Activated CD8-positive, alpha-beta memory T cell treated with anti-CD3 and anti-CD28 coated beads, Interleukin-2, amount 10 ng/mL, durations not matched to agents 7 days and 5 days (primary cell): Measurements from ENCODE around the gene PCNX3. TPM values are rescaled to one million over a fixed set of nuclear protein-coding genes. Genes with fewer than 3 reads are reported as not detected.
A peak's percentile ranks its signal among the peaks of the same experiment; 100 is the strongest.

Experiments used
- ATAC-seq: fragments of 150-1000 bp; cut with Tn5 transposase; one replicate; pipeline ENCODE4 v1.10.0; 2021; ENCODE audit warnings: moderate library complexity
- CTCF ChIA-PET: fragments of 350-600 bp; sonication (Branson Sonifier 250); formaldehyde crosslinking; loops from one replicate; lab custom pipeline; 2021; ENCODE audit warnings: antibody characterized with exemption; lab: Charles Lee
- DNase-seq: peaks from one replicate; pipeline ENCODE4 v3.0.0-alpha.2; 2020
- H3K27ac Mint-ChIP-seq: one replicate; pipeline ENCODE4 v1.8.0; 2021; ENCODE audit warnings: mild to moderate bottlenecking, mixed read lengths
- H3K27me3 Mint-ChIP-seq: one replicate; pipeline ENCODE4 v1.8.0; 2021; ENCODE audit warnings: mixed read lengths
- H3K36me3 Mint-ChIP-seq: one replicate; pipeline ENCODE4 v1.8.0; 2021; ENCODE audit warnings: mild to moderate bottlenecking, mixed read lengths
- H3K4me1 Mint-ChIP-seq: one replicate; pipeline ENCODE4 v1.8.0; 2021; ENCODE audit warnings: mixed read lengths
- H3K4me3 Mint-ChIP-seq: one replicate; pipeline ENCODE4 v1.8.0; 2021; ENCODE audit warnings: mild to moderate bottlenecking, moderate library complexity, mixed read lengths
- H3K9me3 Mint-ChIP-seq: one replicate; pipeline ENCODE4 v1.8.0; 2022; ENCODE audit warnings: low read depth, mixed read lengths
- total RNA-seq, 2 experiments: library from RNA; stranded (reverse); gene quantifications; one replicate each; pipeline ENCODE4 v1.2.3, GENCODE V29; 2021

The PCNX3 gene
- total RNA-seq, result 10 to 100 TPM; 54.9 to 57.1 TPM

DNA sequence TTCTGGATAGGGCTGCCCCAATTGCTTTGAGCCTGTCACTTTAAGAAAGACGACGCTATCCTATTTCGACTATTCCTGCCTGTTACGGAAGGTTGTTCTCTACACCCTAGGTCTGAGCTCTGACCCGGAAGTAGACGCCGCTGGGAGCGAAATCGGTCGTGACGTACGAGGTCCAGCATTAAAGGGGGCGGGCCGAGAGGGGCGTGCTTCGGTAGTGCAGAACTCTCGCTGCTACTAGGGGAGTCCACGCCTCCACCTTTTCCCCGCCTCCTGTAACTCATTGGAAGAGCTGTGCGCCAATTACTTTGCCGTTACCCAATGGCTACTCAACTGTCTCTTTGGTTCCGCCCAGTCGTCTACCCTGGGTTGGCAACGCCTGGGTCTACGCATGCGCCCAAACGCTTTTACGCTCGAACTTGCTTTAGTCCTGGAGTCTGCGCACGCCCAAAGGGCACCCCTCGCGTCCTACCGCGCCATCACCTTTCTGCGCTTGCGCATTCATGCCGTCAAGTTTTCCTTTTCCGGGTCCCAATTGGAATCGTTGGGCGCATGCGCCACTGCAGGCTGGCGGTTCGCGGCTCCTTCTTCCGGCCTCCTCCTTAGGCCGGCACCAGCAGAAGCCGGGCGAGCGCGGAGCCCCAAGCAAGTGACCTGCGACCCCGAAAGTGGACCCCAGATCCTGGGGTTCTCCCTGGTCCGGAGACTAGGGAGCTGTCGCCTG lies at the start of gene PCNX3:
PCNX3 (plus strand) TSS at position 548 of the 721 bp plus-strand sequence. CDS start 536 bp downstream, outside the sequence.
- peak; percentile 86 for ATAC-seq

DNA sequence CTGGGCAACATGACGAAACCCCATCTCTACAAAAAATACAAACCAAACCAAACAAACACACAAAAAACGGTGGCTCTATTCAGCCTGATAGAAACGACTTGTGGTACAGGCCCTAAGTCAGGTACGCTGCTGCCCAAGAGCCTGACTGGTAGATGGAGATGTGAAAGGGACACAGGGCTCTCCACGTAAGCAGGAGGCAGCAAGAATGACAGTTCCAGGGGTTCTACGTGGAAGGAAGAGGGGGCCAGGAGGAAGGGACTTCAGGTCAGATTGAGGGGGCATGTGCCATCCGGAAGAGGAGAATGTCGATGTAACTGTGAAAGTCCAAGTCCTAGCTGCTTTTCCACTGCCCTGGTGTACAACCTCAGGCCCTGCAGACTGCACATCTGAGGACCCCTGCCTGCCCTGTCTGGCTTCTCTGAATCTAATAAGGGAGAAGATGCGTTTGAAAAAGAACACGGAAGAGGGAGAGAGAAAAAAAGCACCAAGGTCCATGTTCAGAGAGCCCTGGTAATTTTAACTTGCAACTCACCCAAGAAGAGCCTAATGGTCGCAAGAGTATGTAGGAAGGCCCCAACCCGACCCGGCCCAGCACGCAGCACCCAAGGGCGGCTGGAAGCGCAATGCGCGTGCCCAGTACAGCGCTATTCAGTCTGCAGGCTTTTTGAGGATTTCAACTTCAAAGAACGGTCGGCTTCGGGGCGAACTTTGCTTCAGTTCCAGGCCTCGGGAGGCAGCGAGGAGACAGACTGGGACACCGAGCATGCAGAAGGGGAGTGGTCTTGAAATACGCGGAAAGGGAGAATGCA lies 46.2 kb upstream of the PCNX3 start:
- H3K4me1 Mint-ChIP-seq, result peaks cover 64% of the 10 kb centered on the region
- no peaks in the 10 kb centered on the region for H3K9me3 Mint-ChIP-seq
- H3K27me3 Mint-ChIP-seq, result no peaks in the 10 kb centered on the region
- DNase-seq (no peak), ATAC-seq (peak; percentile 15)
- peaks cover 11% of the 10 kb centered on the region for H3K36me3 Mint-ChIP-seq
- peak overlapping the region; percentile 100 for H3K4me3 Mint-ChIP-seq
- CTCF ChIA-PET, result interaction anchor here (1.1 to 16.3 kb wide), 5 partner anchors 10 to 69 kb away, joined by 3 to 388 read pairs (median 25); partner anchors contain the start of genes KCNK7 and LTBP3
- H3K27ac Mint-ChIP-seq, result peak overlapping the region; percentile 98

More for the DNA sequence above, at the start of gene PCNX3:
- Mint-ChIP-seq H3K27me3 (no peaks in the 10 kb centered on the region), H3K4me1 (peaks cover 44% of the 10 kb centered on the region), H3K36me3 (peaks cover 22% of the 10 kb centered on the region), H3K4me3 (peak within 1 kb of the TSS; percentile 85), H3K27ac (peak within 1 kb of the TSS; percentile 96), H3K9me3 (no peaks in the 10 kb centered on the region)
- CTCF ChIA-PET, result interaction anchor here (0.6 to 4.3 kb wide), 24 partner anchors 11 to 504 kb away, joined by 3 to 34 read pairs (median 4); partner anchors contain the start of genes EHBP1L1, FAM89B, KAT5 and MUS81
- DNase-seq, result peak; percentile 100

DNA sequence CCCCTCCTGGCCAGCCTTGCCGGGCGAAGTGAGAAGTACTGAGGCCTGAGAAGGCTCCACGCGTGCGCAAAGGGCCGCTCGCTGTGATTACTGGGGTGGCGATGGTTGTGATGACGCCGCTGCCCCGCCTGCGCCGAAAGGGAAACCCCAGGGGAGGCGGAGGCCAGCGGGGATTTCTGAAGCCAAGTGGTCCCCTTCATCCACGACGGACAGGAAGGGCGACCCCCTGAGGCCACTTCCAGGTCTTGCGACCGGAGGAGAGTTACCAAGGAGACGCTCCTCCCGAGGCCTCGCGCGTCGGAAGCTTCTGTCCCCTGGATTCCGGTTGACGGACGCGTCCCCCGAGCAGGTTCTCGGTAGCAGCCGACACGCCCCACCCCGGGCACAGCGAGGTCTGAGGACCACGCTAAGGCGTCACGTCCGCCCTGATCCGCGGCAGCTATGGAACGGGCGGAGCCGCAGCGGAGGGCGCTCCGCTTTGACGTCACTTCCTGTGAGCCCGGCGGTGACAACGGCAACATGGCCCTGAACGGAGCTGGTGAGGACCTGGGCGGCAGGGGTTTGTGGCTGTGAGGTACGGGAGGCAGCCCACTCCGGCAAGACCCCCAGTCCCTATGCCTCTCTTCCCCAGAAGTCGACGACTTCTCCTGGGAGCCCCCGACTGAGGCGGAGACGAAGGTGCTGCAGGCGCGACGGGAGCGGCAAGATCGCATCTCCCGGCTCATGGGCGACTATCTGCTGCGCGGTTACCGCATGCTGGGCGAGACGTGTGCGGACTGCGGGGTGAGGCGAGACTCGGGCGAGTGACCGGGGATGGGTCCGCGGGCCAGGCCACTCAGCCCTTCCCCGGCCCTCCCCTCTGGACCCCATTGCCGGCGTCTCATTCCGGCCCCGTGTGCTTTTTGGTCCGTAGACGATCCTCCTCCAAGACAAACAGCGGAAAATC lies 45.3 kb upstream of the PCNX3 start, which contains the start of gene ZNRD2:
ZNRD2 (plus strand) TSS at position 505 of the 946 bp plus-strand sequence; CDS start at position 520, 15 bp downstream.
- peaks cover 66% of the 10 kb centered on the region for H3K4me1 Mint-ChIP-seq
- H3K36me3 Mint-ChIP-seq, result peaks cover 11% of the 10 kb centered on the region

DNA sequence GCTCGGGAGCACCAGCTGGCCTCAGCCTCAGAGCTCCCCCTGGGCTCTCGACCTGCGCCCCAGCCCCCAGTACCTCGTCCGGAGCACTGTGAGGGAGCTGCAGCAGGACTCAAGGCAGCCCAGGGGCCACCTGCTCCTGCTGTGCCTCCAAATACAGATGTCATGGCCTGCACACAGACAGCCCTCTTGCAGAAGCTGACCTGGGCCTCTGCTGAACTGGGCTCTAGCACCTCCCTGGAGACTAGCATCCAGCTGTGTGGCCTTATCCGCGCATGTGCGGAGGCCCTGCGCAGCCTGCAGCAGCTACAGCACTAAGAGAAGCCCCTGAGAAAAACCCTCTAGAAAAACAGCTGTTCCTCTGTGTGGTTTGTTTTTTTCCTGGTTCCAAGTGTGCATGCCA lies 44.2 kb upstream of the PCNX3 start:
- Mint-ChIP-seq H3K4me1 (peaks cover 57% of the 10 kb centered on the region), H3K27ac (peak overlapping the region; percentile 98), H3K4me3 (peak overlapping the region; percentile 100), H3K36me3 (peaks cover 11% of the 10 kb centered on the region), H3K9me3 (no peaks in the 10 kb centered on the region), H3K27me3 (no peaks in the 10 kb centered on the region)
- ATAC-seq (no peak), DNase-seq (no peak)
- CTCF ChIA-PET, result interaction anchor here (0.8 to 16.3 kb wide), 7 partner anchors 12 to 93 kb away, joined by 3 to 388 read pairs (median 14); partner anchors contain the start of genes KCNK7, LTBP3 and PCNX3

More for the DNA sequence above, 45.3 kb upstream of the PCNX3 start, which contains the start of gene ZNRD2:
- ATAC-seq (peak; percentile 74), DNase-seq (peak; percentile 100)
- CTCF ChIA-PET, result interaction anchor here (0.7 to 16.3 kb wide), 7 partner anchors 10 to 68 kb away, joined by 3 to 388 read pairs (median 5); partner anchors contain the start of genes KCNK7, LTBP3, MAP3K11 and PCNX3
- Mint-ChIP-seq H3K9me3 (no peaks in the 10 kb centered on the region), H3K4me3 (peak within 1 kb of the TSS; percentile 100), H3K27me3 (no peaks in the 10 kb centered on the region), H3K27ac (peak within 1 kb of the TSS; percentile 98)

DNA sequence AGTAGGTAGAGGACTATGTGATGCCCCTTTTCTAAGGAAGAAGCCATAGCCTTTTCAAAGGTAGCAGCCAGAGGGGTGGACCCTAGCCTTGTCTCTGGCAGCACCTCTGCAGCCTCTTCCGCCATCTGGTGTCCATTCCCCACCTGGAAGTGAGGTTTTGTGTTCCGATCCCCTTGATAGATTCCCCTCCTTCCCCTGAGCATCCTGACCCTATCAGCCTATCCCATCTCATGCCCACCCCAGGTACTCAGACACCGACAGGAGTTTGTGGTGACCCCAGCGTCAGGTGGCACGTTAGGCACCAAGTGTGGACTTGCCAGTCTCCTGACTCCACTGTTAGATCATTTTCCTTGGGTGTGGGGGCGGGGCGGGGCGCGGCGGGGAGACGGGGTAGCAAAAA lies 43.6 kb upstream of the PCNX3 start:
- Mint-ChIP-seq H3K4me3 (peak overlapping the region; percentile 100), H3K27ac (peak overlapping the region; percentile 98), H3K36me3 (peaks cover 15% of the 10 kb centered on the region), H3K27me3 (no peaks in the 10 kb centered on the region), H3K4me1 (peaks cover 52% of the 10 kb centered on the region), H3K9me3 (no peaks in the 10 kb centered on the region)
- no peak for ATAC-seq
- CTCF ChIA-PET, result interaction anchor here (0.7 to 16.3 kb wide), 10 partner anchors 12 to 288 kb away, joined by 3 to 388 read pairs (median 5); partner anchors contain the start of genes KCNK7, LTBP3 and PCNX3
- DNase-seq, result no peak

DNA sequence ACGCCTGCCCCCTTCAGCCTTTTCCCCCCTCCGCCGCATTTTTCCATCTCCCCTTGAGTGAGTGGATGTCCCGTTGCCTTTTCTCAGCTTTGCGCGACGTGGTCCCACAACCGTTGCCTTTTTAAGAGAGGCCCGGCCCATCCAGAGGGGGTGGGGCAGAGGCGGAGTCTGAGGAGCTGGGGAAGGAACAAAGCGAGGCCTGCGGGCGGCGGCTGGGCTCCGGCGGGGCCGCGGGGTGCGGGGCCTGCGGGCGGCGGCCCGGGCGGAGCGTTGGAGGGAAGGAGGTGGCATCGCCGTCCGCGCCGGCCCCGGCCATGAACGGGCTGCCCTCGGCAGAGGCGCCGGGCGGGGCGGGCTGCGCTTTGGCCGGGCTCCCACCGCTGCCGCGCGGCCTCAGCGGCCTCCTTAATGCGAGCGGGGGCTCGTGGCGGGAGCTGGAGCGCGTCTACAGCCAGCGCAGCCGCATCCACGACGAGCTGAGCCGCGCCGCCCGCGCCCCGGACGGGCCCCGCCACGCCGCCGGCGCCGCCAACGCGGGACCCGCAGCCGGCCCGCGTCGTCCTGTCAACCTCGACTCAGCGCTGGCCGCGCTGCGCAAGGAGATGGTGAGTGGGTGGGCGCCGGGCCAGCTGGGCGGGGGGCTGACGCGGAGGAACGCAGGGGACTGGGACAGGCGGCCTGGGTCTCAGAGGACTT lies 43.1 kb upstream of the PCNX3 start, which contains the start of gene FAM89B:
FAM89B (plus strand) TSS at position 183 of the 696 bp plus-strand sequence; CDS start at position 315, 132 bp downstream.
- DNase-seq (peak; percentile 94), ATAC-seq (peak; percentile 14)
- H3K4me3 Mint-ChIP-seq, result peak within 1 kb of the TSS; percentile 100
- H3K27me3 Mint-ChIP-seq, result no peaks in the 10 kb centered on the region
- CTCF ChIA-PET, result interaction anchor here (0.5 to 16.3 kb wide), 17 partner anchors 7 to 287 kb away, joined by 3 to 388 read pairs (median 5); partner anchors contain the start of genes DPF2, KCNK7, LTBP3 and PCNX3
- H3K4me1 Mint-ChIP-seq, result peaks cover 50% of the 10 kb centered on the region
- H3K36me3 Mint-ChIP-seq, result peaks cover 15% of the 10 kb centered on the region
- peak within 1 kb of the TSS; percentile 98 for H3K27ac Mint-ChIP-seq
- H3K9me3 Mint-ChIP-seq, result no peaks in the 10 kb centered on the region

DNA sequence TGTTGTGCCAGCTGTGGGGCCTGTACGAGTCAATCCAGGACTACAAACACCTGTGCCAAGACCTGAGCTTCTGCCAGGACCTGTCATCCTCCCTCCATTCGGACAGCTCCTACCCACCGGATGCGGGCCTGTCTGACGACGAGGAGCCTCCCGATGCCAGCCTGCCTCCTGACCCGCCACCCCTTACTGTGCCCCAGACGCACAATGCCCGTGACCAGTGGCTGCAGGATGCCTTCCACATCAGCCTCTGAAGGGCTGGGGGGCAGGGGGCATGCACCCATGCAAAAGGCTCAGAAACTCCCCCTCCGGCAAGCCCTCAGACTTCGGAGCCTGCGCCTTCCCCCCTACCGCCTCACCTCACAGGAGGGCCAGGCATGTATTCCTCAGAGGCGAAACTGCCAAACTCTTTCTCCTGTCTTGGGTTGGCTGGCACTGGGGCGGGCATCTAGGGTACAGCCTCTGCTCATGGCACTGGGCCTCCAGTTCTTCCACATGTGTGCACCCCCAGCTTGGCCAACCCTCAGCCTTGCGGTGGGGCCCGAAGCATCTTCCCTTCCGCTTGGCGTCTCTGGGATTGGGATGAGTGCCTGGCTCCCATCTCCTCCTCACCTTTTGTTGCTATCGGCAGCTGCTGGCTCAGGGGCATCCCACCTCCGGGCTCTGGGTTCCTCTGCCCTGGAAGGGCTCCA lies 42.0 kb upstream of the PCNX3 start:
- Mint-ChIP-seq H3K36me3 (peaks cover 12% of the 10 kb centered on the region), H3K4me1 (peaks cover 54% of the 10 kb centered on the region), H3K4me3 (peak overlapping the region; percentile 84), H3K27ac (peak overlapping the region; percentile 84), H3K9me3 (no peaks in the 10 kb centered on the region), H3K27me3 (no peaks in the 10 kb centered on the region)
- ATAC-seq (no peak), DNase-seq (peak; percentile 64)
- CTCF ChIA-PET, result interaction anchor here (0.9 to 16.3 kb wide), 13 partner anchors 8 to 80 kb away, joined by 3 to 388 read pairs (median 6); partner anchors contain the start of genes KCNK7, LTBP3, PCNX3 and SIPA1

DNA sequence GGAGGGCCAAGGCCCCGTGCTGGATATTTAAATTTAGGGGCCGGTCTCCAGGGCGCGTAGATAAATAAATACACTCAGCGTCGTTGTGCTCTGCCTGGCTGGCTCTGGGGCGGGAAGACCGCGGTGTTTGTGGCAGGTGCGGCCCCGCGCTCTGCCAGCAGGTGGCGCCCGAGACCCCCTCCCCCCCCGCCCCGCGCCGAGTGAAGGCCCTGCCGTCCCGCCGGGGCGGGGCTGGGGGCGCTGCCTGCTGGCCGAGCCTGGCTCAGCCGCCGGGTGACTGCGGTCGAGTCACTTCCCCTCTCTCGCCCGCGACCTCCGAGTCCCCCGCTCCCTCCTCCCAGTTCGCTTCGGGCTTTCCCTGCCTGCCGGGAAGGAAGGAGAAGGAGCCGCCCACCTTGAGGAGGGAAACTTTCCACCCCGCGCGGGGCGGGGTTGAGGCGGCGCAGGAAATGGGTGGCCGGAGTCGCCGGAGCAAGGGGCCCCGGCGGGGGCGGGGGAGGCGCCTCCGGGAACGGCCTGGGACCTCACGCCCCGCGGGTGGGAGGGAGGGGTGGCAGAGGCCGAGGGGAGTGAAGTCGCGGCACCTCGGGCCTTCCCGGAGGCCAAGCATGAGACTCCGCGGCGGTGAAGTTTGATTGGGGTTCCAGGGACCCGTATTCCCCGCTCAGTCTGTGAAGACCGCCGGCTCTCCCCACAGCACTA lies 41.3 kb upstream of the PCNX3 start:
- Mint-ChIP-seq H3K4me1 (peaks cover 53% of the 10 kb centered on the region), H3K36me3 (peaks cover 12% of the 10 kb centered on the region), H3K4me3 (peak overlapping the region; percentile 84), H3K27me3 (no peaks in the 10 kb centered on the region), H3K27ac (peak overlapping the region; percentile 91), H3K9me3 (no peaks in the 10 kb centered on the region)
- CTCF ChIA-PET, result interaction anchor here (0.9 to 16.3 kb wide), 10 partner anchors 8 to 64 kb away, joined by 3 to 388 read pairs (median 8); partner anchors contain the start of genes KCNK7, LTBP3 and SIPA1
- DNase-seq (peak; percentile 93), ATAC-seq (peak; percentile 17)

DNA sequence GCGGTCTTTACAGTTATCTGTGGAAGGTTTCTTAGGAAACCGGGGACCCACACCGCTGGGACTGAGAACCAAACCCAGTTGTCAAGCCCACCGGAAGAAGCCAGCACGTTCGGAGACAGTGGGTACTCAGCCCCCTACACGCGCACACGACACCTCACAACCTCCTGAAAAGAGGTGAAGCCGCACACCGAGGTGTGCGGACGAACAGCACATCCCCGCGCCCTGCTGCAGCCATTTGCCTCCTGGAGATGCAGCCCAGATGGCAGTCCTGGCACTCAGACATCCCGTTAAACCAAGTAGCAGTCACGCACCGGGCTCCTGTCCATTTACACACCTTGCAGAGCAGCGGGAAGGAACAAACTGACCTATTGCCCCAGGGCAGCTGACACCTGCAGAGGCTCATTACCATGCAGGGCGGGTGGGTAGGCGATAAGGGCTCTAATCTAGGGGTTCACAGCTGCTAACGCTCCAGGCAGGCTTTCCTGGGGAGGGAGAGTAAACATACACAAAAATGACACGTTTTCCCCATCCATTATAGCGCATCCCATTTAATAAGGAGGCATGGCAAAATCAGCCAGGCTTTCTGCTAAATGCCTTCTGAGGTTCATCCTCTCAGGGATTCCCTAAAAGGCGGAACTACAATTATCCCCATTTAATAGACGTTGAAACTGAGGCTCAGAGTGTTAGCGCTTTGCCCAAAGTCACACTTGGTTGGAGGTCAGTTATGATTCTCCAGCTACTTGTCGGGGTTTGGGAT lies 40.6 kb upstream of the PCNX3 start:
- Mint-ChIP-seq H3K9me3 (no peaks in the 10 kb centered on the region), H3K27me3 (no peaks in the 10 kb centered on the region), H3K27ac (peak overlapping the region; percentile 91), H3K4me1 (peaks cover 52% of the 10 kb centered on the region), H3K36me3 (peaks cover 15% of the 10 kb centered on the region), H3K4me3 (peak overlapping the region; percentile 84)
- CTCF ChIA-PET, result interaction anchor here (0.9 to 7.1 kb wide), 8 partner anchors 9 to 78 kb away, joined by 3 to 172 read pairs (median 4); partner anchors contain the start of genes KCNK7, MAP3K11 and PCNX3
- DNase-seq (no peak), ATAC-seq (peak; percentile 1)
